ENCODE data around the gene SMIM29.

SMIM29 gene

DNA sequence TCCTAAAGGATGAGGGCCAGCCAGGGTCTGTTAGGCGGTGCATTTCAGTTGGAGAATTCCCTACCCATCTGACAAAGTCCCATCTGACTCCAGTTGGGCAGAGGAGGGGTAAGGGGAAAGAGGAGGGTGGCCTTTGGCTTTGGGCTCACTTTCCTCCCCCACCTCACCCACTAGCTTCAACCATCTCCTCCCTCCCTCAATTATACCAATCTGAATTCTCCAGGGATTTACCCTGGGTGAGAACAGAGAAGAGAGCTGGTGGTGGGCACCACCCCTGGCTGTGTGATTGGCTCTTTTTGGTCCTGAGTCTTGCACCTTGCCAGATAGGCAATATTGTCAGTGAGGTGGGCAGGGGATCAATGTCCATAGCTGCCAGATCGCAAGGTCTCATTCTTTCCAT lies 8.9 kb downstream of the SMIM29 start:
- no peak for DNase-seq

GRCh38 chr6:34239500-34239825 lies 9.3 kb downstream of the SMIM29 start:
- no peak for DNase-seq

GRCh38 chr6:34238585-34239499 lies 10.0 kb downstream of the SMIM29 start:
- DNase-seq = no peak

- peak; percentile 23 for DNase-seq
Observed at GRCh38 chr6:34237722-34238584, 10.9 kb downstream of the SMIM29 start.

GRCh38 chr6:34237316-34237721 lies 11.5 kb downstream of the SMIM29 start:
- DNase-seq = no peak

DNA sequence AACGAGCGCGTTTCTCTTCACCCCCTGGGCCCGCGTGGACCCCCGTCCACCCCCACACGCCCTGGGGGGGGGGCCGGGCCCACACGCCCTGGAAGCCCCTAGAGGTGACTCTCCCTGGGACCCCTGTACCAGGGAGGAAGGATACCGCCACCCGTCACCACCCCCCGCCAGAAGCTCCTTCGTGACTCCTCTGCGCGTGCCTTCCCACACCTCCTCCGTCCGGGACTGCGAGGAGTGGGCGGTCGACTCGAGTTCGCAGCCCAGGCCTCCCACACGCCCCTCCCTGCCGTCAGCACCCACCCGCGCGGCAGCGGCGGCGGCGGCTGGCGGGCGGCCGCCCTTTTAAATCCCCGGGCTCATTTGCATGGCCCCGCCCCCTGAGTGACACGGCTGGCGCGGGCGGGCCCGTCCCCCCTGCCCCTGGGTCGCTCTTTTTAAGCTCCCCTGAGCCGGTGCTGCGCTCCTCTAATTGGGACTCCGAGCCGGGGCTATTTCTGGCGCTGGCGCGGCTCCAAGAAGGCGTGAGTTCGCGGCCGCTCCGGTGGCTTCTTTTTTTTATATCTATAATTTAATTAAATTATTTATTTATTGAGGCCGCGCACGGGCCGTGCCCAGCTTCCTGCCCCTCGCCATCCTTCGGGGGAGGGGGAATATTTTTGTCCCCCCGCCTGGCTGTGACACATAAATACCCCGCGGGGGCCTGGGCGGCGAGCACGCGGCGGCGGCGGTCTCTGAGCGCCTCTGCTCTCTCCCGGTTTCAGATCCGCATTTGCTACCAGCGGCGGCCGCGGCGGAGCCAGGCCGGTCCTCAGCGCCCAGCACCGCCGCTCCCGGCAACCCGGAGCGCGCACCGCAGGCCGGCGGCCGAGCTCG lies 12.1 kb downstream of the SMIM29 start, which contains the start of gene HMGA1:
TSS of gene HMGA1 (plus strand) at position 431 of the 873 bp plus-strand sequence. CDS start 3,908 bp downstream, outside the sequence.
- peak; percentile 73 for DNase-seq

DNA sequence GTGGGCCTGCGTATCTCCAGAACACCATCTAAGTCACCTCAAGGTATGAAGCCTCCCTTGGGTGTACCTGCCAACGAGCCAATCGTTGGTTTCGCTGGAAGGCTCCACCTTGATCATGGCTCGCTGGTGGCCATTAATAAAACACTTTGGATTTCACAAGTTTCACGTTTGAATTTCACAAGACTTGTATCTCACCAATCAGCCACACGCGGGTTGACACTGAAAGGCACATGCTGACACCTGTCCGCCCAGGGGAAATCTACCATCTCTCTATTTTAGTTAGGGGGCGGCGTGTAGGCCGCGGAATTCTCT lies 12.7 kb downstream of the SMIM29 start:
- no peak for DNase-seq

DNA sequence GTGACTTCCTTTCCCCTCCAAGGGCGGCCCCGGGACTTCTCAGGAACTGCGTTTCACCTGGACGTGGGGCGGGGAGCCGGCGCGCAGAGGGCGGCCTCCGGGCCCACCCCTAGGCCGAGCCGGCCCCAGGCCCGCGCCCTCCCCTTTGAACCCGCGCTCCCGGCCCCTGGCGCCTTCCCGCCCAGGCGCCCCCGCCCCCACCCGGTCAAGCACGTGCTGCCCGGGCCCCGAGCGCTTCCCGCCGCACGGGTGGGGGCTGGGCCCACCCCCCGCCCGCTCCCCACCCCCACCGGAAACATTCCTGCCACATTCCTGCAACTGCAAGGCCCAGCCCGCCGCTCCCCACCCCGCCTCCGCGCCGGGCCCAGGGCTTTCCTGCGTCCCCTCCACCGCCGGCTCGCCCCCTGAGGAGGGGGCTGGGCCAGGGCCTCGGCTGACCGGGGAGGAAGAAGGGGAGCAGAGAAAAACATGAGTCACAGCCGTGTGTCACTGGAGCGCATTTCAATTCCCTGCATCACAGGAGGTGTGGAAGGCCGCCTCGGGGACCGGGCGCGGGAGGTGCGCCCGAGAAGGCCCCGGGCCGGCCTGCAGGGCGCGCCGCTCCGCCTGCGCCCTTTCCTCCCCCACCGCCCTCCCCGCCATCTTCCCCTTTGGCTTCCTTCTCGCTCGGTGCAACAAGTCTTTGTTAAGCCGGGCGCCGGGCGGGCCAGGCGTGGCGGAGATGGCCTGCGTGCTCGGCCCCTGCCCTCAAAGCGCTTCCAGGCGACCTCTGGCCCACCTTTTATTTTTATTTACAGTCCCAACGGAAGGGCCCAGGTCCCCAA lies 13.3 kb downstream of the SMIM29 start:
- peak; percentile 77 for DNase-seq

DNA sequence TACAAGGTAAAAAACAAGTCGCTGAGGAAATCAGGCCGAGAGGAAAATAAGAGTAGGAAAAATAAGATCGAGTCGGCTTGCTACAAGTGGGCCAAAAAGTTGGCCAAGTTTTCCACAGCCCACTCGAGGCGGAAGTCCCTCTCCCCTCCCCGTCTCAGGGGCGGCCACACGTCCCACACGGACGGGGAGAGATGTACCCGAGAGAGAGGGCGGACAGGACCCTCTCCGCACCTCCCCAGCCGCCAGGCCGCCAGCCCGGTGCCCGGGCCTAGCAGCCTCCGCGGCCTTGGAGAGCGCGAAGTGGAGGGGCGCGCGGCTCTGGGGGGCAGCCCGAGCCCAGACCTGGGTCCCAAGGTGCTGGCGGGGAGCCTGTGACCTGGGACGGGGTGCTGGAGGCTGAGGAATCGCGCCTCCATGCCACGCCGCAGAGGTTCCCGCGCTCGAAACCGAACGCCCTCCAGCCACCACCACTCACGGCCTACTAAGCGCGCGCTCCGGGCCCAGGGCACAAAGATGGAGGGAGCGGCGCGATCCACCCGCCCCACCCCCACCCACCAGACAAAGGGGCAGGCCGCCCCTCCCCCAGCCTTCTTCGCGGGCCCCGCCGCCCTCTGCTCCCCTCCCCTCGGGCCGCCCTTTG lies 14.0 kb downstream of the SMIM29 start:
- no peak for DNase-seq

DNA sequence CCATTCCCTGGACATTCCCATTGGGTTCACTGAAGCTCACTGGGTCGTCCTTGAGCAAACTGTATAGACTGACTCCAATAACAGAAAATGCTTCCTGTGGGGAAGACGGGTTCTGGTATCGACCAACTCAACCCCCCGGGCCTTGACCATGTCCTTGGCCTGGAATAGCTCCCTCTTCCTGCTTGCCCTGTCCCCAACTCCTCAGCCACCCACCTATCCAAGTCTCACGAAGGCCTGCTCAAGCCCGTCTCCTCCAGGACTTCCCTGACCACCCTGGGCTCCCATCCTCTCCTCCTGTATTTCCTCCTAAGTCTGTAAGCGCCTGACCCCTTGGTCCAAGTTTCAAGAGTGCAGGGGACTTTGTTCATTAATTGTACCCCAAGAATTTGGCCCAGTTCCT lies 14.9 kb downstream of the SMIM29 start:
- no peak for DNase-seq

DNA sequence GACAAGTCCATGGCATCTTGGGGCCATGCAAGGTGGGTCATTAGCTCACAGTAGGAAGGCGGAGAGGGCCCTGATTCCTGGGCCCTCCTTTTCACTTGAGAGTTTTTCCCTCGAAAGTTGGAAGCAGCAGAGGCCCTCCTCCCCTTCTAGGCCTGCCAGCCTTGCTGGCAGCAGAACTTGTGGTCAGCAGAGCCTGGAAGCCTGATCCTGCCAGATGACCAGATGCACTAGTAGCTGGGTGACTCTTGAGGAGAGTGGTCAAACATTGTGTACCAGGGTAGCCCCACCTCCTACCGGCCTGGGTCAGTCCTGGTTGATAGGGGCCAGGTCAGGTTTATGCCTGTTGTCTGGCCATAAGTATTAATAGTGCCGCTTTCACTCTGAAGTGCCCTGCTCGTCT lies 15.9 kb downstream of the SMIM29 start:
- DNase-seq = no peak

DNA sequence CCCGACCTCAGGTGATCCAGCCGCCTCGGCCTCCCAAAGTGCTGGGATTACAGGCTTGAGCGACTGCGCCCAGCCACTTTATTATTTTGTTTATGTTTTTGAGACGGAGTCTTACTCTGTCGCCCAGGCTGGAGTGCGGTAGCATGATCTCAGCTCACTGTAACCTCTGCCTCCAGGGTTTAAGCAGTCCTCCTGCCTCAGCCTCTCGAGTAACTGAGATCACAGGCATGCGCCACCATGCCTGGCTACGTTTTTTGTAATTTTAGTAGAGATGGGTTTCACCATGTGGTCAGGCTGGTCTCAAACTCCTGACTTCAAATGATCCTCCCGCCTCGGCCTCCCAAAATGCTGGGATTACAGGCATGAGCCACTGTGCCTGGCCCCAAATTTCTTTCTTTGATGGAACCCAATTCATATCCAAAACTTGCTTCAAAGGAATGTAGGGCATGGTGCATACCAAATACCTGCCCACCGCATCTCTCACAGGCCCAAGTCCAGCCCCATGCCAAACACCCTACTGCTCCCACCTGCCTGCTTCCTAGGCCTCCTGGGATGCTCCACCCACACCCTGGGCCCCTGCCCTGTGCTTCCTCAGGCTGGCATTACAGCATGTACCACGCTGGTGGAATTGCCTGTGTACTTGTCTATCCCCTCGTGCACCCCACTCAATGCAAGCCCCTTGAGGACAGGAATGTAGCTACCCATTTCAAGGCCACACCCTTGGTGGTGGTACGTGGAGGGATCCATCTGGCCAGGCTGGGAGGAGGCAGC lies 17.1 kb downstream of the SMIM29 start:
- no peak for DNase-seq

- DNase-seq = no peak
Observed at GRCh38 chr6:34230653-34231371, 18.0 kb downstream of the SMIM29 start.

GRCh38 chr6:34229877-34230276 lies 18.9 kb downstream of the SMIM29 start:
- no peak for DNase-seq

DNA sequence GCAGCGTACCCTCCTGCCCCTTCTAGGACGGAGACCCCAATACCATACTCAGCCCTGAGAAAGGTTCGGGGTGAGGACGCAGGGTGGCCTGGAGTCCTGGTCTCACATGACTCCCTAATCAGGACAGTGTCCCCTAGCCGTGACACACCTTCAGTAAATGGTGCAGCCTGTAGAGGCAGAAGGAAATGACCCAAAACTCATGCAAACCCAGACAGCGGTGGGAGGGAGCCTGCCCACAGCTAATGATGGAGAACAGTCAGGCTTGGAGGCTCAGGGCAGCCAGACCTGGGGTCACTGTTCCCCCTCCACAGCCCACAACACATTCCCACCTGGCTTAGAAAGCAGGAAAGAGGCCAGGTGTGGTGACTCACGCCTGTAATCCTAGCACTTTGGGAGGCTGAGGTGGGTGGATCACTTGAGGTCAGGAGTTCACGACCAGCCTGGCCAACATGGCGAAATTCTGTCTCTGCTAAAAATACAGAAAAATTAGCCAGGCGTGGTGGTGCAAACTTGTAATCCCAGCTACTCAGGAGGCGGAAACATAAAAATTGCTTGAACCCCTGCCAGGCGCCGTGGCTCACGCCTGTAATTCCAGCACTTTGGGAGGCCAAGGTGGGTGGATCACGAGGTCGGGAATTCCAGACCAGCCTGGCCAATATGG lies 20.9 kb downstream of the SMIM29 start:
- no peak for DNase-seq

DNA sequence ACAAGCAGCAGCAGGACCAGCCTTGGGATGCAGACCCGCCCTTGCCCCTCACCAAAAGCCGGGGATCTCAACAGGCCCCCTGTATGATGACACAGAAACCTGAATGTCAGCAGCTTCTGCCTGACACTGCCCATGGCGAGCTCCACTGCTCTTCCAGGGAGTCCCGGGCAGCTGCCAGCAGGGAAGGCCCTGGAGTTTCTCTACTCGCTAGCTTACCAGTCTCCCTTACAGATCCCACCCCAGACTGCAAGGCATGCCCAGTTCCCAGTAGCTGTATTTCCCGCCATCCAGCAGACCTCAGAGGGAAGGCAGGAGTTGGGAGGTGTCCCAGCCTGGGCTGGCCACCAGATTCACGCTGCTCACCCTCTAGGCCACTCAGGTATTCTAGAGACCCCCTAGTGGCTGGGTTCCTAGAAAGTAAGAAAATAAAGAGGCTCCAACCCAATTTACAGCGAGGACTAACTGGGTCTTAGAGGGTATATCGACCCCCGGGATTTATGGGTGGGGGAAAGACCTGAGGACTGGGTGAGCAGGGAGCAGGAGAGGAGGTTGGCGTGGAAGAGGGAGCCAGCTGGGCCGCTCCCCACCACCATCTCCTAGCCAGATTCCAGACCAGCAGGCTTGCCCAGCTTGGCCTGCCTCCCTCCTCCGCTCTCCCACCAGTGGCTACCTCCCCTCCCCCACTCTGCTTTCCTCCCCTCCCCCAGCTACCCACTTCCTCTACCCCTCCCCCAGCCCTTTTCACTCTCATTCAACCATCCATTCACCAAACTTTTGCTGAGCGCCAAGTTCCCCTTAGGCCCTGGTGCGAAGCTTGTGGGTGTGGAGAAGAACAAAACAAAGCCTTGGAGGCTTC lies 21.8 kb downstream of the SMIM29 start:
- DNase-seq = no peak

- no peak for DNase-seq
Observed at GRCh38 chr6:34226066-34226465, 22.7 kb downstream of the SMIM29 start.

DNA sequence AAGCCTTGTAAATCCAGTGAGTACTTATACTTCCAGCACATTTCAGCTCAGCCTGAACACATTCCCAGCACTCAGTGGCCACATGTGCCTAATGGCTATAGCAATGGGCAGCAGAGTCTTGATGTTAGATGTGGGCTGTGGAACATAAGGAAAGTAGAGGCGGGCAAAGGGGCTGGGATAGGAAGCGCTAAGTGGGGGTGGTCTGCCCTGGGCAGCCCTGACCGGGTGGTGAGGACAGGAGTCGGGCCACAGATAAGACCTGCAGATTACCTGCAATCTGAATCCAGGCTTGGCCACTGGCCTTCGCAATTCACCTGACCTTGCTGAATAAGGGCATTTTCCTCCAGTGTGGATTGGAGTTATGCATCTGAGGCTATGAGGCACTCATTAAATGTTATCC lies 23.3 kb downstream of the SMIM29 start:
- no peak for DNase-seq

All from T1000 (cell line).